ENCODE results near the gene ADGRD2.

The ADGRD2 gene

GRCh38 chr9:124510650-124511425 lies 60.6 kb downstream of the ADGRD2 start:
- CTCF ChIA-PET: no interaction called here
- DNase-seq (ENCODE audit: extremely low spot score): no peak
- POLR2A ChIA-PET: no interaction called here
- no peak for TF ChIP-seq CTCF (IDR thresholded peaks at IDR 0.05; ENCODE audit: control extremely low read depth, extremely low read depth, low read depth, missing control alignments)

GRCh38 chr9:124511426-124511840 lies 61.2 kb downstream of the ADGRD2 start:
- DNase-seq (ENCODE audit: extremely low spot score): no peak
- ChIA-PET POLR2A (no interaction called here), CTCF (no interaction called here)
- no peak for TF ChIP-seq CTCF (IDR thresholded peaks at IDR 0.05; ENCODE audit: control extremely low read depth, extremely low read depth, low read depth, missing control alignments)

GRCh38 chr9:124511891-124512805 lies 61.9 kb downstream of the ADGRD2 start:
- no peak for TF ChIP-seq CTCF (IDR thresholded peaks at IDR 0.05; ENCODE audit: control extremely low read depth, extremely low read depth, low read depth, missing control alignments)
- no peak for DNase-seq (ENCODE audit: extremely low spot score)
- POLR2A ChIA-PET: no interaction called here
- CTCF ChIA-PET: interaction anchor here (1.4 kb wide), 1 partner anchor 11 kb away, joined by 3 read pairs; no protein-coding TSS in a partner anchor

GRCh38 chr9:124512806-124513204 lies 62.6 kb downstream of the ADGRD2 start:
- ChIA-PET POLR2A (no interaction called here), CTCF (interaction anchor here (1.4 to 1.9 kb wide), 2 partner anchors 11 to 24 kb away, joined by 3 to 5 read pairs; no protein-coding TSS in a partner anchor)
- no peak for TF ChIP-seq CTCF (IDR thresholded peaks at IDR 0.05; ENCODE audit: control extremely low read depth, extremely low read depth, low read depth, missing control alignments)
- no peak for DNase-seq (ENCODE audit: extremely low spot score)

- no peak for DNase-seq (ENCODE audit: extremely low spot score)
- ChIA-PET POLR2A (no interaction called here), CTCF (interaction anchor here (1.4 to 2.2 kb wide), 3 partner anchors 12 to 24 kb away, joined by 3 to 11 read pairs (median 5); no protein-coding TSS in a partner anchor)
- TF ChIP-seq CTCF (IDR thresholded peaks at IDR 0.05; ENCODE audit: control extremely low read depth, extremely low read depth, low read depth, missing control alignments): no peak
Measured at GRCh38 chr9:124513376-124513994, 63.2 kb downstream of the ADGRD2 start.

GRCh38 chr9:124514125-124514524 lies 63.9 kb downstream of the ADGRD2 start:
- no peak for TF ChIP-seq CTCF (IDR thresholded peaks at IDR 0.05; ENCODE audit: control extremely low read depth, extremely low read depth, low read depth, missing control alignments)
- ChIA-PET POLR2A (no interaction called here), CTCF (interaction anchor here (1.9 to 2.2 kb wide), 2 partner anchors 14 to 23 kb away, joined by 5 to 11 read pairs; no protein-coding TSS in a partner anchor)
- DNase-seq (ENCODE audit: extremely low spot score): no peak

Data from GM10248 (cell line).